ENCODE results near the gene LYRM4.

LYRM4 gene

DNA sequence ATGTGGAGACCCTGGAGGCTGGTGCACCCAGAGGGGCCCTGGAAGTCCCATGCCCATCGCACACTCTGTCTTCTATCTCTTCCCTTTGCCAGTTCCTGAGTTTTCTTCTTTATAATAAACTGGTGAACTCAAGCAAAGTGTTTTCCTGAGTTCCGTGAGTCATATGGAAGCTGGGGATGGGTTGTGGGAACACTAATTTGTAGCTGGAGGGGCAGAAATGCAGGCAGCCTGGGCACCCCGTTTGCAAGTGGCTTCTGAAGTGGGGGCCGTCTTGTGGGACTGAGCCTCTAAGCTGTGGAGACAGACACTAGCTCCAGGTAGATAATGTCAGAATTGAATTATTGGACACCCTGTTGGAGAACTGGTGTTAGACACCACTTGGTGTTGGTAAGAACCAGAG lies 178.8 kb downstream of the LYRM4 start:
- no peaks in the 10 kb centered on the region for H3K36me3 ChIP-seq (ENCODE audit: insufficient read depth)
- no peak overlapping the region for H3K4me3 ChIP-seq (IDR thresholded peaks at IDR 0.05; ENCODE audit: insufficient read depth, low read depth, low read length)
- H3K9ac ChIP-seq = no peak overlapping the region
- H3K27ac ChIP-seq = no peak overlapping the region
- no peaks in the 10 kb centered on the region for H4K20me1 ChIP-seq (ENCODE audit: insufficient read depth)
- no peak for TF ChIP-seq CTCF (conservative IDR thresholded peaks at IDR 0.05; ENCODE audit: low read depth, low read length)
- no peaks in the 10 kb centered on the region for H3K4me1 ChIP-seq (ENCODE audit: low read depth, poor library complexity, severe bottlenecking)
- no peak overlapping the region for H3K4me2 ChIP-seq
- no peaks in the 10 kb centered on the region for H3K27me3 ChIP-seq (ENCODE audit: insufficient read depth, low read depth)
- no peak overlapping the region for H2AFZ ChIP-seq (ENCODE audit: low read depth)
- H3K79me2 ChIP-seq (ENCODE audit: insufficient read depth, low read depth) = no peaks in the 10 kb centered on the region

- Histone ChIP-seq H3K36me3 (ENCODE audit: insufficient read depth) (no peaks in the 10 kb centered on the region), H3K27ac (no peak overlapping the region), H3K4me1 (ENCODE audit: low read depth, poor library complexity, severe bottlenecking) (no peaks in the 10 kb centered on the region)
Measured at GRCh38 chr6:5081182-5081581, 179.6 kb downstream of the LYRM4 start.

DNA sequence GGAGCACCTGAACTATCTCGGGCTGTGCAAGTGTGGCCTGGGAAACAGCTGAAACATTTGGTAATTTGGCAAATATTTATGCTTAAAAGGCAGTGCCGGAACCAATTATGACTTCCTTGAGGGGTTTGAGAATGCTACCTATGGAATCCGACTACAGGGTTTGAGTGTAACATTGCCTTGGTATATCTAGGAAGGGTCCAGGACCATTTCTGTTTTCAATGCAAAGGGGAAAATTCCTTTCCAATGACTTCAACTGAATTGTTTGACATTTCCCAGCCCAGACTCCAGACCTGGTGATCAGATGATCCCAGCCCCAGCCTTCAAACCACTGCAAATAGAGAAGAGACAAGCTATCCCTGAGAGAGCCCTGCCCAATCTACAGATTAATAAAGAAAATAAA lies 180.2 kb downstream of the LYRM4 start:
- Histone ChIP-seq H3K4me1 (ENCODE audit: low read depth, poor library complexity, severe bottlenecking) (no peaks in the 10 kb centered on the region), H2AFZ (ENCODE audit: low read depth) (no peak overlapping the region)
- no peak for TF ChIP-seq CTCF (conservative IDR thresholded peaks at IDR 0.05; ENCODE audit: low read depth, low read length)

More at GRCh38 chr6:5081182-5081581, 179.6 kb downstream of the LYRM4 start:
- Histone ChIP-seq H3K79me2 (ENCODE audit: insufficient read depth, low read depth) (no peaks in the 10 kb centered on the region), H3K9ac (no peak overlapping the region), H2AFZ (ENCODE audit: low read depth) (no peak overlapping the region), H4K20me1 (ENCODE audit: insufficient read depth) (no peaks in the 10 kb centered on the region), H3K4me3 (IDR thresholded peaks at IDR 0.05; ENCODE audit: insufficient read depth, low read depth, low read length) (no peak overlapping the region), H3K4me2 (no peak overlapping the region), H3K27me3 (ENCODE audit: insufficient read depth, low read depth) (no peaks in the 10 kb centered on the region)
- TF ChIP-seq CTCF (conservative IDR thresholded peaks at IDR 0.05; ENCODE audit: low read depth, low read length) = no peak

DNA sequence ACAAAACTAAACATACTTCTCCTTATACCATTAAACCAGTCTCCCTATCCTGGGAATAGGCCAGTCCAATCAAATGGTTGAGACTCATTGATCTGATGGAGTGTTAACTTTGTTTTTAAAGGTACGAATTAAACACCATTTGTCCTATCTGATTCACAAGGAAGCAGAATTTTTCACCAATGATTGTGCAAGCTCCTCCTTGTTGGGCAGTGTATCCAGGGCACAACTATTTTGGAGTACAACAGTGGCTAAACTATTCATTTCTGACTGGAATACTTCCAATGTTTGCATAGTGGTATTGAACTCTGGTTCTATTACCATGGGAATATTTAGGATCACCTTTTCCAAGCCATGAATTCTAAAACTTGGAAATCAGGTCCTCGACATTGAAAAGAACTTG lies 181.1 kb downstream of the LYRM4 start:
- Histone ChIP-seq H3K36me3 (ENCODE audit: insufficient read depth) (no peaks in the 10 kb centered on the region), H2AFZ (ENCODE audit: low read depth) (no peak overlapping the region), H3K79me2 (ENCODE audit: insufficient read depth, low read depth) (no peaks in the 10 kb centered on the region), H4K20me1 (ENCODE audit: insufficient read depth) (no peaks in the 10 kb centered on the region), H3K27me3 (ENCODE audit: insufficient read depth, low read depth) (no peaks in the 10 kb centered on the region), H3K4me1 (ENCODE audit: low read depth, poor library complexity, severe bottlenecking) (no peaks in the 10 kb centered on the region), H3K27ac (no peak overlapping the region), H3K4me2 (no peak overlapping the region), H3K9ac (no peak overlapping the region), H3K4me3 (IDR thresholded peaks at IDR 0.05; ENCODE audit: insufficient read depth, low read depth, low read length) (no peak overlapping the region)
- TF ChIP-seq CTCF (conservative IDR thresholded peaks at IDR 0.05; ENCODE audit: low read depth, low read length) = no peak

More for the DNA sequence above, 180.2 kb downstream of the LYRM4 start:
- H3K9ac ChIP-seq = no peak overlapping the region
- H3K4me3 ChIP-seq (IDR thresholded peaks at IDR 0.05; ENCODE audit: insufficient read depth, low read depth, low read length) = no peak overlapping the region
- H4K20me1 ChIP-seq (ENCODE audit: insufficient read depth) = no peaks in the 10 kb centered on the region
- no peaks in the 10 kb centered on the region for H3K79me2 ChIP-seq (ENCODE audit: insufficient read depth, low read depth)
- no peaks in the 10 kb centered on the region for H3K27me3 ChIP-seq (ENCODE audit: insufficient read depth, low read depth)
- H3K4me2 ChIP-seq = no peak overlapping the region
- H3K36me3 ChIP-seq (ENCODE audit: insufficient read depth) = no peaks in the 10 kb centered on the region
- no peak overlapping the region for H3K27ac ChIP-seq
